Tibial artery (tissue), 4 donors: ENCODE measurements around the gene ABR.
"Not testable (repeated sequence)": the region's sequence is repeated elsewhere in the genome, so short reads cannot be mapped to it uniquely, and the experiment has no call there.

Experiments
- DNase-seq, 2 donors: peaks; one replicate each; pipeline ENCODE4 v3.0.0-alpha.2; 2019
- H3K27ac ChIP-seq, 2 donors: fragments of 200-600 bp; sonication (generic) in 1 of 2; 1 replicate in 1 of 2; 2 replicates in 1 of 2; pipeline ENCODE4 v1.5.1; 2018 to 2019; ENCODE audit warnings: mild to moderate bottlenecking in 1 of 2
- H3K27me3 ChIP-seq, 2 donors: fragments of 200-600 bp; sonication (generic) in 1 of 2; one replicate each; pipeline versions ENCODE4 v1.5.1 to v1.6.0; 2016 to 2019
- H3K36me3 ChIP-seq, 3 donors: fragments of 200-600 bp; sonication (generic) in 2 of 3; one replicate each; pipeline ENCODE4 v1.5.1; 2016 to 2019; ENCODE audit warnings: mild to moderate bottlenecking in 2 of 3
- H3K4me1 ChIP-seq, 4 donors: fragments of 200-600 bp; sonication (generic) in 2 of 4; 1 replicate in 3 of 4; 2 replicates in 1 of 4; pipeline ENCODE4 v1.5.1; 2016 to 2019
- H3K4me3 ChIP-seq, 2 donors: fragments of 200-600 bp; sonication (generic) in 1 of 2; 1 replicate in 1 of 2; 2 replicates in 1 of 2; pipeline ENCODE4 v1.5.1; 2018 to 2019; ENCODE audit warnings: mild to moderate bottlenecking in 2 of 2
- H3K9me3 ChIP-seq, 3 donors: fragments of 200-600 bp; sonication (generic) in 1 of 3; one replicate each; pipeline ENCODE4 v1.5.1; 2016 to 2019
- intact Hi-C: fragments of 100-400 bp; cut with DNase I; formaldehyde crosslinking; loops from one replicate; pipeline ENCODE4 v1.15.0; 2023; ENCODE audit warnings: low total_unique reads
- TF ChIP-seq, protein P1 (sequence below), 2 experiments: fragments of 200-600 bp in 1 of 2; fragments of 450-650 bp in 1 of 2; IDR thresholded peaks; one replicate each; pipeline ENCODE4 v1.5.1; 2017 to 2019; ENCODE audit warnings: antibody characterized with exemption in 2 of 2, mild to moderate bottlenecking in 1 of 2, moderate library complexity in 1 of 2

The ABR gene

DNA sequence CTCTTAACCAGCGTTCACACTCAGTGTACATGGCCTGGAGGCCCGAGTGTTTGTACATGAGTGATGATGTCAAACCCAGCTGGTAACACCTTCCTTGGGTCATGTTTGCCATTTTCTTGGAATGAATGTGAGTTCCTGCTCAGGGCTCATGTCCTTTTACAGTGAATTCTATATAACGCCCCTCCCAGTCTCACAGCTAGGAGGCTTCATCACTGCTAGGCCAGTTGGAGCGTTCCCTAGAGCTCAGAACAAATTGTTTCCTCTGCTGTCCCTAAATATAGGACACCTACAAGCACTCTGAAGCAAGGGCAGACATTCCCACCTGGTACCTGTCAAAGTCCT is 177.4 kb downstream of the ABR start:
- intact Hi-C loops, result no loop called here
- Histone ChIP-seq H3K36me3 (peaks cover 21 to 50% (median 34%) of the 10 kb centered on the region in 3 donors), H3K27me3 (no peaks in the 10 kb centered on the region), H3K27ac (peak overlapping the region; percentile 79 to 83), H3K9me3 (no peaks in the 10 kb centered on the region), H3K4me3 (no peak overlapping the region), H3K4me1 (peaks cover 11 to 85% (median 82%) of the 10 kb centered on the region in 4 donors)
- DNase-seq, result no peak
- TF ChIP-seq, protein P1, sequence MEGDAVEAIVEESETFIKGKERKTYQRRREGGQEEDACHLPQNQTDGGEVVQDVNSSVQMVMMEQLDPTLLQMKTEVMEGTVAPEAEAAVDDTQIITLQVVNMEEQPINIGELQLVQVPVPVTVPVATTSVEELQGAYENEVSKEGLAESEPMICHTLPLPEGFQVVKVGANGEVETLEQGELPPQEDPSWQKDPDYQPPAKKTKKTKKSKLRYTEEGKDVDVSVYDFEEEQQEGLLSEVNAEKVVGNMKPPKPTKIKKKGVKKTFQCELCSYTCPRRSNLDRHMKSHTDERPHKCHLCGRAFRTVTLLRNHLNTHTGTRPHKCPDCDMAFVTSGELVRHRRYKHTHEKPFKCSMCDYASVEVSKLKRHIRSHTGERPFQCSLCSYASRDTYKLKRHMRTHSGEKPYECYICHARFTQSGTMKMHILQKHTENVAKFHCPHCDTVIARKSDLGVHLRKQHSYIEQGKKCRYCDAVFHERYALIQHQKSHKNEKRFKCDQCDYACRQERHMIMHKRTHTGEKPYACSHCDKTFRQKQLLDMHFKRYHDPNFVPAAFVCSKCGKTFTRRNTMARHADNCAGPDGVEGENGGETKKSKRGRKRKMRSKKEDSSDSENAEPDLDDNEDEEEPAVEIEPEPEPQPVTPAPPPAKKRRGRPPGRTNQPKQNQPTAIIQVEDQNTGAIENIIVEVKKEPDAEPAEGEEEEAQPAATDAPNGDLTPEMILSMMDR (IDR thresholded peaks at IDR 0.05), result no peak

DNA sequence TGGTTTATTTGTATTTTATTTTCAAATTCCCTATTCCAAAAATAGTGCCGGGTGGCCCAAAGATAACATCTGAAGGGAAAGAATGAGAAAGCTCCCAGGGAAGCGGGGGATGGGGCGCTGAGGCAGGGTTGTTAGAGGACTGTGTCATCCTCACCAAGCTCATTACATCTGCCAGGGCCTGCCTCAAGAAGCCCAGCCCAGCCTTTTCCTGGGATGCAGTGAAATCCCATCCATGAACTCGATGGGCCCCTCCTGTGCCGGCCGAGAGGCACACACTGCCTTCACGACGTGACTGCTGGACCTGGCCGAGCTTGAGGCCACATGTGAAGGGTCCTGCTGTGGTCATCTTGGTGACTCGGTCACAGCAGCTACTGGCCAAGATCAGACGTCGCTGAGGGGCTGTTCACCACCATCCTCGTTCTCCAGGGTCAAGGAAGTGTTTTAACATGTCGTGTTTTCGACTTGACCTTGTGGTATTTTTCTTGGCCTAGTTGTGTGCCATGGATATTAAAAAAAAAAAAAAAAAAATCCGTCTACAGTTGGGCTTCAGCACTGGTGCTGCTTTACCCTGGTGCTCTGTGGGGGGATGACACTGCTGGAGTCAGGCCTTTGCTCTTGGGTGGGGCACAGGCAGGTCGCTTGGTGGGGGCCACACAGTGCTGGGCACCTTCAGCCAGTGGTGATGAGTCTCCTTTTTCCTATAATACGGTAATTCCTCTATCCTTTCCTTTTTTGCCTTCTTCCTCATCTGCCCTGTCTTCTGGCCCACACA is 178.0 kb downstream of the ABR start:
- TF ChIP-seq, protein P1 (IDR thresholded peaks at IDR 0.05), result peak in 1 of 2 experiments; percentile 21
- Histone ChIP-seq H3K27ac (peak overlapping the region; percentile 79 to 83), H3K27me3 (no peaks in the 10 kb centered on the region), H3K9me3 (no peaks in the 10 kb centered on the region), H3K4me3 (no peak overlapping the region), H3K36me3 (peaks cover 17 to 50% (median 30%) of the 10 kb centered on the region in 3 donors), H3K4me1 (peaks cover 11 to 83% (median 79%) of the 10 kb centered on the region in 4 donors)
- peak; percentile 66 to 90 for DNase-seq
- intact Hi-C loops, result no loop called here

DNA sequence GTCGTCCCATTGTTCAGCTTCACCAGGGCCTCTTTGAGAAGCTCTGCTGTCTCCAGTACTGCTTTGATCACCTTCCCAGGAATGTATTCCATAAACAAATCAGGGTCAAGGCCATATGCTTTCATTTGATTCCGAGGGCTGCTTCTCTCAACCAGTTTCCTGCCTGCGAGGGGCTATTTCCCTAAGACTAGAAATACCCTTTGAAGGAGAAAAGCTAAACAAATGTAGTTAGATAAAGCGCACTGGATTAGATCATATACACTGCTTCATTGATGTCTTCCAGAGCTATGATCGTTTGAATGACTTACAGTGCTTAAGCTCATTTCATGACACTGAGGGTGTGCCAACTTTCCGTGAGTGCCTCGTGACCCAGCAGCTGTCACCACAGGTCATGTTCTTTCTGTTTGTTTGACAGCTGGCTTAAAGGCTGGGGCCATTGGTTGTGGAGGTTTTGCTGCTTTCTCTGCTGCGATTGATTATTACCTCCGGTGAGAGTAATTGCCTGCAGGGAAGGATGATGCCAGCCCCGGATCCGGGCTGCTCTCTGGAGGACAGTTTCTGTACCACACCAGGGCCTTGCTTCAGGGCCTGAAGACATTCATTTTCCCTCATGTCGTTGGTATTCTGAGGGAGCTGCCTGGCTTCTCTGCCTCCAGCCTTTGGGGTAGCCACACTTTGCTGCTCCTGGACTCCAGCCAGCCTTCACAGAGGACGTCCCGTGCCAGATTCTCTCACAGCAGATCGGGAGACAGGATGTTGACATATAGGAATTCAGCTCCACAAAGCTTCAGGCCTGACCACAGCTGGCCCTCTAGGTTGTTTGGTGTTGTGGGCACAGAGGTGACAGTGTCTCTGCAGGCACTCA is 179.0 kb downstream of the ABR start:
- Histone ChIP-seq H3K4me1 (peaks cover 7 to 75% (median 72%) of the 10 kb centered on the region in 4 donors), H3K27me3 (no peaks in the 10 kb centered on the region), H3K4me3 (no peak overlapping the region), H3K9me3 (no peaks in the 10 kb centered on the region), H3K36me3 (peaks cover 17 to 45% (median 26%) of the 10 kb centered on the region in 3 donors), H3K27ac (peak overlapping the region; percentile 79 to 83)
- intact Hi-C loops, result no loop called here
- DNase-seq, result peak; percentile 47 to 78
- TF ChIP-seq, protein P1 (IDR thresholded peaks at IDR 0.05), result no peak

DNA sequence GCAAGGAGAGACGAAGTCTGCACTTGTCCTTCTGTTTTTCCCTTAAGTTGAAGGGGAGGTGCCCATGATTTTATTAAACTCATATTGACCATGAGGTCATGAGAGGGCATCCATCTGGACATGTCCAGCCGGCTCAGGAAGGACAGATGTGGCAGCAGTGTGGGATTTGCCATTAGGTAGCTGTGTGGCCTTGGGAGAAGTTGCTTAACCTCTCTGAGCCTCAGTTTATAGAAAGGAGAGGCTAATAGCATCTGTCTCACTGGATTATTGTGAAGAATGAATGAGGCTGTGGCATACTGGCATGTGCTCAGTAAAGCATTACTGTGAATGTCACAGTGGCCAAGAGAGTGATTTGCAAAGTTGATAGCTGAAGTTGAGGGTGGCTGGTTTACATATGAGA is 181.7 kb downstream of the ABR start:
- Histone ChIP-seq H3K9me3 (no peaks in the 10 kb centered on the region), H3K27me3 (no peaks in the 10 kb centered on the region), H3K27ac (no peak overlapping the region), H3K4me1 (peaks cover 3 to 47% (median 45%) of the 10 kb centered on the region in 4 donors), H3K36me3 (peaks cover 0 to 27% (median 7%) of the 10 kb centered on the region in 3 donors), H3K4me3 (peak overlapping the region in 1 of 2 donors; percentile 68)
- no peak for DNase-seq
- TF ChIP-seq, protein P1 (IDR thresholded peaks at IDR 0.05), result no peak
- intact Hi-C loops, result no loop called here

DNA sequence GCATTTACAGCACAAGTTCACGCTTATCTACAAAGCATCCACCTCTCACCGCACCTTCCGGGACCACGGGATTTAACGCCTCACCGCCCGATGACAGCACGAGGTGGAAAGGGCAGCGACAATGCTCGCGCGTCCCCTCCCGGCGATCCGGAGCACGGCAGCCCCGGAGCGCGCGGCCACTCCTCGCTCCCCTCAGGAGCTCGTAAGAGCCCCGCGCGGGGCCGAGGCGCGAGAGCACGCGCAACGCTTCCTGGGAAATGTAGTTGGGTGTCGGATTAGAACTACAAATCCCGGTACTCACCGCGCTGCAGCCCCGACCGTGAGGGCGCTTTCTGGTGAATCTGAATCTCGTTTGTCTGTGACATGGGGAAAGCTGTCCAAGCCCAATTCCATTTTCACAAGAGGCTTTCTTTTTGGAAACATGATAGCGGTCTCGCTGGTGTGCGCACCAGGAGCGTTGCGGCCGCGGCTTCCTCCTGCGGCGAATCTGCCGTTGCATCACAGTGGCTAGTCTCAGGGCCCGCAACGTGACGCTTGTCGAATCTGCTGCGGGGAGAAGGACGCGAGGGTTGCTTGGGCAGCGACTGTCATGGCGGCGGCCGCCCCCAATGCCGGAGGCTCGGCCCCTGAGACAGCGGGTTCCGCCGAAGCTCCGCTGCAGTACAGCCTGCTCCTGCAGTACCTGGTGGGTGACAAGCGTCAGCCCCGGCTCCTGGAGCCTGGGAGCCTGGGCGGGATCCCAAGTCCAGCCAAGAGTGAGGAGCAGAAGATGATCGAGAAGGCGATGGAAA is 183.0 kb downstream of the ABR start, which contains the start of gene TIMM22:
TSS of gene TIMM22 (plus strand) at position 576 of the 791 bp plus-strand sequence. CDS start at position 590, 14 bp downstream.
- TF ChIP-seq, protein P1 (IDR thresholded peaks at IDR 0.05), result peak; percentile 86 to 89
- peak; percentile 89 to 94 for DNase-seq
- intact Hi-C loops, result loop anchor here (2.0 kb wide), 1 partner anchor 60 kb away; no protein-coding TSS in a partner anchor
- Histone ChIP-seq H3K27ac (peak within 1 kb of the TSS; percentile 71 to 82), H3K36me3 (peaks cover 0 to 19% (median 7%) of the 10 kb centered on the region in 3 donors), H3K9me3 (no peaks in the 10 kb centered on the region), H3K4me3 (peak within 1 kb of the TSS; percentile 68 to 69), H3K4me1 (peaks cover 3 to 34% (median 32%) of the 10 kb centered on the region in 4 donors), H3K27me3 (no peaks in the 10 kb centered on the region)

DNA sequence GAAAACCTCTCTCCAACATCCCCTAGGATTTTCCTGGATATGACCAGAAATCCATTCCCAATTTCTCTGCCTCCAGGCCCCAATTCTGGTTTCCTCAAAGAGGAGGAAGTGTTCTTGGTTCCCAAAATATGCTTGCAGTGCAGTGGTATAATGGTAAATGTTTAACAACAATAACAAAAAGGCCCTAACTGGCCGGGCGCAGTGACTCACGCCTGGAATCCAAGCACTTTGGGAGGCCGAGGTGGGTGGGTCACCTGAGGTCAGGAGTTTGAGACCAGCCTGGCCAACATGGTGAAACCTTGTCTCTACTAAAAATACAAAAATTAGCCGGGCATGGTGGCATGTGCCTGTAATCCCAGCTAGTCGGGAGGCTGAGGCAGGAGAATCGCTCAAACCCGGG is 184.5 kb downstream of the ABR start:
- H3K4me3 ChIP-seq, intact Hi-C loops, H3K27me3 ChIP-seq, H3K36me3 ChIP-seq, H3K9me3 ChIP-seq, H3K27ac ChIP-seq, DNase-seq: not testable (repeated sequence)
- H3K4me1 ChIP-seq, result peaks cover 3 to 20% (median 17%) of the 10 kb centered on the region in 4 donors
